Hematopoietic multipotent progenitor cell (in vitro differentiated cells): ENCODE measurements around the gene APOA1. TPM values are rescaled to one million over a fixed set of nuclear protein-coding genes. Genes with fewer than 3 reads are reported as not detected.
"Not testable (repeated sequence)": the region's sequence is repeated elsewhere in the genome, so short reads cannot be mapped to it uniquely, and the experiment has no call there.

Experiments
- DNase-seq, 3 donors: peaks; one replicate each; pipeline ENCODE4 v3.0.0-alpha.2; 2011 to 2015; ENCODE audit warnings: low read depth in 2 of 3, low spot score in 2 of 3
- total RNA-seq: library from RNA; depleted of rRNA; stranded (reverse); fragments of >200 nt; gene quantifications from one replicate; pipeline ENCODE4 v1.2.3, GENCODE V29; 2012

APOA1 gene
- total RNA-seq, 1 donor: 0.54 TPM

DNA sequence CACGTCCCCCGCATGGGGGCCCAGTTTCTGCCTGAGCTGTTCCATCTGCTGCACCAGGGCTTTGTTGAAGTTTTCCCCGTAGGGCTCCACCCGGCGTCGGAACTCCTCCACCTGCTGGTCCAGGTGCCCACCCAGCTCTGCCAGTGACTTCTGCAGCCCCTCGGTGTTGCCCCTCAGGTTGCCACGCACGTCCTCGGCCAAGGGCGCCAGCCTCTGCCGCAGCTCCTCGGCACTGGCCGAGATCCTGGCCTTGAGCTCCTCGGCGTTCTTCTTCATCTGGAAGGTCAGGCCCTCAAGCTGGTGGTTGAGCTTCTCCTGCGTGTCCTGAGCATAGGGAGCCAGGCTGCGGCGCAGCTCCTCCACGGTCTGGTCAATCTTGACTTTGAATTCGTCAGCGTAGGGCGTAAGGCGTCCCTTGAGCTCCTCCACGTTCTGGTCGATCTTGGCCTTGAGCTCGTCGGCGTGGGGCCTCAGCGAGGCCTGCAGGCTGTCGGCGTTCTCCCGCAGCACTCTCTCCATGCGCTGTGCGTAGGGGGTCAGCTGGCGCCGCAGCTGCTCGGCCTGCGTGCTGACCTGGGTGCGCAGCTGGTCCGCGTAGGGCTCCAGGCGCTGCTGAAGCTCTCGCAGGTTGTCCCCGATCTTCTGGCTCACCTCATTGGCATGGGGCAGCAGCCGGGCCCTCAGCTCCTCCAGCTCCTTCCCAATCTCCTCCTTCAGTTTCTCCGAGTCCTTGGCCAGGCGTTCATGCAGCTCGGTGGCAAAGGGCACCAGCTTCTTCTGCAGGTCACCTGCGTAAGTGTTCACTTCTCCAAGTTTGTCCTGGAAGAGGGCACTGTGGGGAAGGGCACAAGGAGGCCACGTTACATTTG is 16.1 kb downstream of the APOA1 start:
- no peak for DNase-seq

DNA sequence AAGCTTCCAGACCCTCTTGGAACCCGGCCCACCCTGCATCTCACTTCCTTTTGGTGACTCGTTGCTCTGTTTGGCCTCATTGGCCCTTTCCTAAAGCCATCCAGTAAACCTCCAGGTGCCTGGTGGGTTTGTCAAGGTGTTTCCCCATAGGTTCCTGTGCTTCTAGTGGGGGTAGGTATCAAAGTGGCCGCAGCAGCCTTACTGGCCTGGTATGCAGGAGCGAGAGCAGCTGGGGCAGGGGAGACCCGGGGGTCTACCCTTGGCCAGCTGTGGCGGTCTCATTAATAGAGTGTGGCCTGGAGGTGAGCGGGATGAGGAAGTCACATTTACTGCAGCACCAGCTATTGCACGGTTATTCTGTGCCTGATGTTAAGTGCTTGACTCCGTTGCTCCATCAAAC is 18.4 kb downstream of the APOA1 start:
- DNase-seq: no peak

DNA sequence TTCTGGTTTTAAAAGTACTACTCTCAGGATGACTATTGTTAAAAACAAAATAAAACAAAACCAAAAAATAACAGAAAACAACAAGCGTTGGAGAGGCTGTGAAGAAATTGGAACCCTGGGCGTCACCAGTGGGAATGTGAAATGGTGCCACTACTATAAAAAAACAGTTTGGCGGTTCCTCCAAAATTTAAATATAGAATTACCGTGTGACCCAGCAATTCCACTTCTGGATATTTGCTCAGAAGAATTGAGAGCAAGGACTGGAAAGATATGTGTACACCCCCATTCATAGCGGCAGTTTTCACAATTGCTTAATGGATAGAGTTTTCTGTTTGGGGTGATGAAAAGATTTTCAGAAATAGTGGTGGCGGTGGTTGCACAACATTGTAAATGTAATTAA is 22.9 kb downstream of the APOA1 start:
- no peak for DNase-seq

DNA sequence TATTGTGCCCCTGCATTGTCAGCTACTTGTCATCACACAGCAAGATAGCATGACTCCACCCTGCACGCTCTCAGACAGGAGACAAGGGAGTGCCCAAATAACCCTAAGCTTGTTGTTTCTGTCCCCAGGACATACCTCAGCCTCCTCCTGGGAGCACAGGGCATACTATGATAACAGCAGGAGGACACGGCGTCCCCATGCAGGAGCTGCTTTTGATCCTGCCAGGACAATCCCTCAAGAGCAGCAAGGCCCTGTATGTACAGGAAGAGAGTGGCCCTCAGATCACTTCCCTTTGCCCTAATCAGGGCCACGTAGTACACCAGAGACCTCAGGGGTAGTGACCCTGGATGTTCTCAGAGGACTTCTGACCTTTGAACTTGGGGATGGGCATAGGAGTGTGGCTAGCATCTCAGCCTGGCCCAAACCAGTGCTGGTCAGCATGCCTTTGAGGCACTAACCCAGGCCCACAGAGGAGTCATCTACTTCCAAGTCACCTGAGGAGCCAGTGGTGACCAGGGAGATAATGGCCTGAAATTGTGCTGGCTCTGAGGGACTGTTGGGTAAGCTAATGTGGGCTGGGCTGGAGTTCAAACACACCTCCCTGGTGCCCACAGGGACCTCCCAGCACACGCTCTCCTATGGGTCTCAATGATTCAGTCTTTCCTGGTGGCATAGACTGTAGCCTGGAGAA is 23.5 kb downstream of the APOA1 start:
- no peak for DNase-seq

DNA sequence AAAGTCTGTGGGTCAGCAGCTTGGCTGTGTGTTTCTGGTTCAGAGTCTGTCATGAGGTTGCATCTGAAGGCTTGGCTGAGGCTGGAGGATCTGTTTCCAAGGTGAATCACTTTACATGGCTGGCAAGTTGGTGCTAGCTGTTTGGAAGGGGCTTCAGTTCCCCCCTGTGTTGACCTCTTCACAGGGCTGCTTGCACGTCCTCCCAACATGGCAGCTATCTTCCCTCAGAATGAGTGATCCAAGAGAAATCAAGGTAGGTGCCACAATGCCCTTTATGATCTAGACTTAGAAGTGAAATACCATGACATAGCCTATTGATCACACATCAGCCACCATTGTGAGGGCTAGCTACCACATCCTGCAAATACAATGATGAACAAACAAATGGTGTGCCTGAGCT is 24.3 kb downstream of the APOA1 start:
- no peak for DNase-seq

DNA sequence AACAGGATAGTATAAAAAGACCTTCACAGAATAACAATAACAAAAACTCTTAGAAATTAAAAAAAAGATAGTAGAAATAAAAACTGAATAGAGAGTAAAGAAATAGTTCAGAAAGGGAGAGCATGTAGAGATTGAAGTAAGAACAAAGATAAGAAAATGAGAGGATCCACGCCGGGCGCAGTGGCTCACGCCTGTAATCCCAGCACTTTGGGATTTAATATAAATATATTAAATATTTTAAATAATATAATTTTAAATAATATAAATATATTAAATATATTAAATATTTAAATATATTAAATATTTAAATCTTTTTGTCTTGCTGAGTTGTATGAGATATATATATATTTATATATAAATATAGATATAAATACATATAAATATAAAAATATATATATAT is 25.3 kb downstream of the APOA1 start:
- DNase-seq: no peak

DNA sequence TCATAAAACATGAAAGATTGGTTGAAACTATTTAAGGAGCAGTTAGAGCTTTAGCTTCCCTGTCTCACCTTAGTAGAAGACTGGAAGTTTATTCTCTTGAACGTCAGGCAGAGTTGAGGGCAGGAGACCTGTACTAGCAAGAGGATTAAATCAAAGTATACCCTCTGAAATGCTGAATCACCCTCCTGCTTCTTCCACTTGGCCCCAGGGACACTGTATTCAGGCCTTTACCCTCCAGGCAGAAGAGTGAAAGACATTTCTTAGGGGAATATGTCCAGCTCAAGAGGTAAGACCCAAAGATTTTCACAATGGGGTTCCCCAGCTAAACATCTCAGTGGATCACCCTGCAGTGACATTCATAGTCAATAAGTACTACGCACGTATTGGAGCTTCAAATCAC is 26.2 kb downstream of the APOA1 start:
- no peak for DNase-seq

DNA sequence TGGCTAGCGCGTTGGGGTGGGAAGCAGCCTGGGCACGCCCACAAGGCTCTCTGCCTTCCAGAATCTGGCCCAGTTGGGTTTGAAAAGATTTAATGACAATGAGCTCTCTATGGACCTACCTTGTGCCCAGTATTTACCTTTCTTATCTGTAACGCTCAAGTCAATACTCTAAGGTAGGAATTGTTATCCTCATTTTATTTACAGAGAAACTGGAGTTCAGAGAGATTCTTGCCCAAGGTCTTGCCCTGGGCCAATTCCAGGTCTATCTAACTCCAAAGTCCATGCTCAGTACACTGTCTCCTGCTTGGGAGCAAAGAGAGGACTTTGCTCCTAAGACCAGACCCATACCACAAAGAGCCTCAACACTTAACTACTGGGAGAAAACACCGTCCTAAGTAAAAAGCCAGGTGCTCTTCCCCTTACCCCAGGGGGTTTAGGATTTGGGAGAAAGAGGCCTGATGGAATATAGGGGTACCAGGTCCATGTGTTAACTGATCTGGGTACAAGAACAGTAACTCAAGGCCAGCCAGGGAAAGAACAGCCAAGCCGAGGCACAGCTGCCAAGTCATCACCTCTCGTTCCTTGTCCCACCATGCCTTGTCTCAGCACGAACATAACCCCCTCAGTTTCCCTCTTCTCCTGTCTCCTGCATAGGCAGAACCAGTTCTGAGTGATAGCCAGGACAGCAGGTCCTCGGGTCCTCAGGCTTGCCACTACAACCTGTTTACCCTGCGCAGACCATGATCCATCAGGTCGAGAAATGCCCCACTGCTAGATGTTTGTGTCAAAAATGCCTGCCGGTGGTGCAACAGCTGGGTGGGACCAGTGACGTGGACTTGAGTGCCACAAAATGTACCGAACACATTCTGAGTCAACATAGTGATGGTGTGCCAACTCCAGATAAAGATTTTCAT is 28.9 kb downstream of the APOA1 start:
- DNase-seq: no peak

DNA sequence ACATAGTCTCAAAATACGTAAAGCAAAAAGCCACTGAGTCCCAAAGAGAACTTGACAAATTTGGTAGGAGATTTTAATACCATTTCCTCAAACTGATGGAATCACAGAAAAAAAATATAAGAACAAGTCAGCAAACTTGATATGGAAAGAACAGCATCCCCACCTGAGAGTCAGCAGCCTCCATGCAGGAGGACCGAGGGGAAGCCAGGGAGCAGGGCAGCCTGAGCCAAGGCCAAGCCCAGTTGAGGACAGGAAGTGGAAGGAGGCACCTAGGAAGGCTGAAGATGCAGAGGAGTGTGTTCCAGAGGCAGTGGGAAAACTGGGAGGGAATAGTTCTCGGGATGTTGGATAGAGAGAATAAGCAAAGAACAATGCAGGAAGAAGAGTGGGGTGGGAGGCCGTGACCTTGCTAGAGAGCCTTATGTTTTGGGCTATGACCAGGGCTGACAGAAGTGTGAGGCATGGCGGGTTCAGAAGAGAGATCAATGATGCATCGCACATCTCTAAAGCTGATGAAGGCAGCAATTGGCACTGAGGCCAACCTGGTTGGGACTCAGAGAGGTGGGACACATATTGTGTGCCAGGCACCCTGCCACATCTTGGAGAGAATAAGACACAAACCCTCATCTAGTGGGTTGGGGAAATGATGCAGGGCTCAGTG is 29.7 kb downstream of the APOA1 start:
- no peak for DNase-seq

DNA sequence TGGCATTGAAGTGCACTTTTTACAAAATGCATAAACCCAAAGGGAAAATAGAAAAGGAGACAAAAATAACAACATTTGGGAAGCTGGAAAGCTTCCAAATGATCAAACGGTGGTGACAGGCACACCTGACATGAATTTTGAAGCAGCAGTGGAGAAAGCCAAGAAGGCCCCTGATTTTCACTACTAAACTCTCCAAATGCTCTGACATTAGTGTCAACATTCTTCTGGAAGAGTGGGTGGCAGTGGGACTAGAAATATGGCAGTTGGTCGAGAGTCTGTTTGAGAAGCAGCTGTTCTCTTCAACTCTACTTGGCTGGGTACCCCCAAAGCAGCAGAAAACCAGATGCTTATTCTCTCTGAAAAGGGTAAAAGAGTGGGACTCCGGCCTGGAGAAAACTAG is 33.4 kb downstream of the APOA1 start:
- DNase-seq: no peak

DNA sequence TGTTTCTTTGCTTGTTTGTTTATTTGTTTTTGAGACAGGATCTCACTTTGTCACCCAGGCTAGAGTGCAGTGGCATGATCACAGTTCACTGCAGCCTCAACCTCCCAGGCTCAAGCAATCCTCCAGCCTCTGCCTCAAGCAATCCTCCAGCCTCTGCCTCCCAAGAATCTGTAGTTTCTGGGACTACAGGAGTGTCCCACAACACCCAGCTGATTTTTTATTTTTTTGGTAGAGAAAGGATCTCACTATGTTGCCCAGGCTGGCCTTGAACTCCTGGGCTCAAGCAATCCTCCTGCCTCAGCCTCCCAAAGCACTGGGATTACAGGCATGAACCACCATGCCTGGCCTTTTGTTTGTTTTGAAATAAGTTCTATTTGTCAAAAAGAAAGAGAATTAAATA is 35.8 kb downstream of the APOA1 start:
- DNase-seq: not testable (repeated sequence)

DNA sequence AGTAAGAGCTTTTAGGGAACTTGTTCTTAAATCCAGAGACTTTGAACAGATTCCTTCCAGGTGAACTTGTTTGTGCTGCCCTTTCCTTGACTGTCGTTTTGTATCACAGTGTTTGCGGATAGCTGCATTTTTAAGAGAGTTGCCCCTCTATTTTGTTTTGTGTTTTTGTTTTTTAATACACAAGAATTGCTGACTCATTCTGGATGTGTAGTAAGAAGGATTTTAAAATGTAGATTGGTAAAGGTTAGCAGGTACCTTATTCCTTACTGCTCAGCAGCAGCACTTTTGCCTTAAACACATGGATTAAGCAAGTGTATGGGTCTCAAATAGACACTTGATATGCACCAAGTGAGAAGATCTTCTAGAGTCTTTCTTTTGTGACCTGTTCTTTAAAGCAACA is 36.8 kb downstream of the APOA1 start:
- no peak for DNase-seq

DNA sequence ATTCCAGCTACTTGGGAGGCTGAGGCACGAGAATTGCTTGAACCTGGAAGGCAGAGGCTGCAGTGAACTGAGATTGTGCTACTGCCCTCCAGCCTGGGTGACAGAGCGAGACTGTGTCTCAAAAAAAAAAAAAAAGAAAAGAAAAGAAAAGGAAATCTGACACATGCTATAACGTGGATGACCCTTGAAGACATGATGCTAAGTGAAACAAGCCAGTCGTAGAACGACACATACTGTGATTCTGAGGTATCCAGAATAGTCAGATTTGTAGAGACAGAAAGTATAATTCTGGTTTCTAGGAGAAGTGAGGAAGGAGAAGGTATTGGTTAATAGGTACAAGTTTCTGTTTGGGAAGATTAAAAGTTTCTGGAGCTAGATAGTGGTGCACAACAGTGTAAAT is 39.1 kb downstream of the APOA1 start:
- DNase-seq: no peak

DNA sequence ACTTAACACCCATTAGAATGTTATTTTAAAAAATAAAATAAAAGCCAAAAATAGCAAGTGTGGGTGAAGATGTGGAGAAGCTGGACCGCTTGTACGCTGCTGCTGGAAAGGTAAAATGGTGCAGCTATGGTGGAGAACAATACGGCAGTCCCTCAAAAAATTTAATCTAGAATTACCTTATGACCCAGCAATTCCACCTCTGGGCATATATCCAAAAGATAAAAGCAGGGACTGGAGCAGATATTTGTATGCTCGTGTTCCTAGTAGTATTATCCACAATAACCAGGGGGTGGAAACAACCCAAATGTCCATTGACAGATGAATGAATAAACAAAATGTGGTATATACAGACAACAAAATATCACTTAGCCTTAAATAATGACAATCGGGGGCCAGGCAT is 39.6 kb downstream of the APOA1 start:
- no peak for DNase-seq

DNA sequence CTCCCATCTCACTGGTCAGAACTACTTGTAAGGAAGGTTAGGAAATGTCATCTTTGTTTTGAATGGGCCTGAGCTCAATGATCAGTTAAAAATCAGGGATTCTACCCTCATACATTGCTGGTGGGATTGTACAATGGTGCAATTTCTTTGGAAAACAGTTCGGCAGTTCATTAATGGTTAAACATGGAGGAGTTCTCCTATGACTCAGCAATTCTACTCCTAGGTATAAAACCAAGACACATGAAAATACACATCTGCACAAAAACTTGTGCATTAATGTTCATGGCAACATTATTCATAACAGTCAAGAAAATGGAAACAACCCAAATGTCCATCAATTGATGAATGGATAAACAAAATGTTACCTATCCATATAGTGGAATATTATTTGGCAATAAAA is 40.9 kb downstream of the APOA1 start:
- no peak for DNase-seq

DNA sequence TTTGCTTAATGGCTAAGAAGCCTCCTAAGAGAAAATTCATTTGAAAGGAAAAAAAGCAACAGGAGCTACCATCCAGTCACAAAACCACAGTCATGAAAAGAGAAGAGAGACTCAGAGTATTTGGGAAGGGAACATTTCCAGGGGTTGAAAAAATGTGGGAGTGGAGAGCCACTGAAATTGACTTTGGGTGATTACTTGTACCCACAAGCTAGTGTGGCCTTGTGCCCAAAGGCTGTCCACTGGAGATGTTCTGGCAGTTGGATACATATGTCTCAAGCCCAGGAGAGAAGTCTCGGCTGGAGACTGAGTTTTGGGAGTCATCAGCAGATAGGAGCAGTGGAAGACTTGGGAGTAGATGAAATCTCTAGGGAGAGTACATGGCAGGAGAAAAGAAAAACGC is 42.6 kb downstream of the APOA1 start:
- DNase-seq: no peak

DNA sequence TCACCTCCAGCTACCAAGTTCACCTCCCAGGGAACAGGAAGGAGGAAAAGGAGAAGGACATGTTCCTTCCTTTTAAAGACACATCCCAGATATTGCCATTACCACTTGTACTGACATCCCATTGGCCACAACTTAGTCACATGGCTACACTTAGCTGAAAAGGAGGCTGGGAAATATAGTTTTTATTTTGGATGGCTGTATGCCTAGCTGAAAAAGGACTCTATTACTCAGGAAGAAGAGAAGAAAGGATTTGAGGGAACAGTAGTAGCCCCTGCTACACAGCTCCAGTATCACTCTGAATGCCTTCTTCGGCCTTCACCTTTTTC is 43.7 kb downstream of the APOA1 start:
- no peak for DNase-seq

DNA sequence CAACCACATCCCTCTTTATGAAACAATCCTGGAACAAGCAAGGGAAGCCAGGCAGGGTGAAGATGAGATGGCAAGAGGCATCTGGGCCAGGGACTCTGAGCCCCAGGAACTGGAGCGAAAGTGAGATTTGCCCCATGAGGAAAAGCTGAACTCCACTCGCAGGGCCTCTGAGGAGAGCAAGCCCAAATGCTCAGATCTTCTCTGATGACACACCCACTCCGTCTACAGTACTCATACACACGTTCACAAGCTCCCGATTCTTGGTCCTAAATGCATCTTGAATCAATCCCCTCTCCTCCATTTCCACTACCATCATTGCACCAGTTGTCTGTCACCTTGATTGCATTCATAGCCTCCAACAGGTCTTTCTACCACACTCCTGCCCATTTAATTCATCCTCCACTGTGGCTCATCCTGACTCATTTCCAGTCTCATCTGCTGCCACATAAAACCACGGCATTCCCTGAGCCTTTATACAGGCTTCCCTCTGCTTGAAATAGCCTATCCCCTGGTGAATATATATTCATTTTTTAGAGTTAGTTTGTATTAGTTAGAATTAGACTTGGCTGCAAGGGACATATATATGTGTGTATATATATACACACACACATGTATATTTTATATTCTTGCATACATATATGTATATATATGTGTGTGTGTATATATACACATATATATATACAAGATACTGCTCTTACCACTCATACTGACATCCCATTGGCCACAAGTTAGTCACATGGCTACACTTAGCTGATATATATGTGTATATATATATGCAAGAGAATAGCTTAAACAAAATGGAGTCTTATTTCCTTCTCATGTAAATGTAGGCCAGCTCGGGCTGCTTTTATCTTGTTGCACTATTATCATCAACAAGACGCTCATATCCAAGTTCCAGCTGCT is 44.3 kb downstream of the APOA1 start:
- DNase-seq: no peak

DNA sequence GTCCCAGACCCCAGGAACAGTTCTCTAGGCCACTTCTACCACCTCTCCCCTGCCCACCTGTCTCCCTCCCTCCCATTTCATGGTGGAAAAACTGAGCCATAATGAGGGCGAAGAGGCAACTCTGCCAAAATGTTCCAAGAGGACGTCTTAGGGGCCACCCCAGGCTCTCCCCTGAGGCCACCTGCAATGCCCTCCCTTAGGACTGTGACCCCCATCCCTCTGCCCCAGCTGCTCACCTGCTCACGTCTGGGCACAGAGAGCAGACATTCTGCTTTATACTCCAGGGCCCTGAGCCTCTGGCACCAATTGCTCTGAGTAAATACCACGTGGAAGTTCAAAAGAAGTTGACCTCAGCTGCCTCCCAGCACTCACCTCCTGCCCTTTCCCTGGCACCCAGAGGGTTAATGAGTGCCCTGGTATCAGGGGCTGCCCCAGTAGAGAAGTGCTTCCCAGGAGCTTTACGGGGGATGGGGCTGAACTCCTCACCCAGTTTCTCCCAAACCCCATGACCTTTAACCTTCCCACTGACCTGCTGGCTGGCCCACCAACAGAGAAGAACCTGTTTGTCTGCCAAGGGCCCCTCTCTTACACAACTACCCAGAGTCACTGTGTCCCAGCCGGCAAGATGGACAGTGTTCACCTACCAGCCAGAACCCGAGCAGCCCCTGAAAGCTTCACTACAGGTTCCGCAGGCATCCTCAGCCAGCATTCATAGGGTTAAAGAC is 45.1 kb downstream of the APOA1 start:
- no peak for DNase-seq
